ENCODE measurements around the gene BCL2. TPM values are rescaled to one million over a fixed set of nuclear protein-coding genes. Genes with fewer than 3 reads are reported as not detected.

Gene BCL2
- total RNA-seq, 1 donor from 2014 or later, result 39.1 TPM

DNA sequence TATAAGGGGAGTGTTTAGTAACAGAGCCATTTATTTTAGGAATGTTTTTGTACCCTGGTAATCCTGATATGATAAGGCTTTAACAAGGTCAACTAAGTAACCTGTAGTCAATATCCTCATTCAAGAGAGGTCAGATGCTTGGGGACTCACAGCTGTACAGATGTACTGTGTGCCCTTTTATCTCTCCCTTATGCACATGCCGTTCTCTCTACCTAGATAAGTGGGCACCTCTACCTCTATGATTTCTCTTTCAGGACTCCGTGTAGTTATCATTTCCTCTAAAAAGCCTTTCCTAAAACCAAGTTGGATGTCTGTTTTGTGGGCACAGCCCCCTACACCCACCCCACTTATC lies 132.4 kb downstream of the BCL2 start:
- Histone ChIP-seq H3K4me3 (ENCODE audit: low read length in 3 of 3) (no peak overlapping the region), H3K9me3 (ENCODE audit: control insufficient read depth in 3 of 3, low read length in 3 of 3) (no peaks in the 10 kb centered on the region), H3K9ac (ENCODE audit: low read depth in 1 of 3, low read length in 3 of 3) (no peak overlapping the region), H3K27me3 (ENCODE audit: control insufficient read depth in 3 of 3, insufficient read depth in 3 of 3, low read length in 3 of 3) (no peaks in the 10 kb centered on the region), H3K36me3 (ENCODE audit: control insufficient read depth in 3 of 3, insufficient read depth in 3 of 3, low read length in 3 of 3) (no peaks in the 10 kb centered on the region), H3K27ac (ENCODE audit: low read depth, low read length) (peak overlapping the region; percentile 81), H3K4me1 (ENCODE audit: control insufficient read depth in 3 of 3, insufficient read depth in 3 of 3, low read length in 3 of 3) (peaks cover 29 to 56% (median 30%) of the 10 kb centered on the region in 3 donors)

DNA sequence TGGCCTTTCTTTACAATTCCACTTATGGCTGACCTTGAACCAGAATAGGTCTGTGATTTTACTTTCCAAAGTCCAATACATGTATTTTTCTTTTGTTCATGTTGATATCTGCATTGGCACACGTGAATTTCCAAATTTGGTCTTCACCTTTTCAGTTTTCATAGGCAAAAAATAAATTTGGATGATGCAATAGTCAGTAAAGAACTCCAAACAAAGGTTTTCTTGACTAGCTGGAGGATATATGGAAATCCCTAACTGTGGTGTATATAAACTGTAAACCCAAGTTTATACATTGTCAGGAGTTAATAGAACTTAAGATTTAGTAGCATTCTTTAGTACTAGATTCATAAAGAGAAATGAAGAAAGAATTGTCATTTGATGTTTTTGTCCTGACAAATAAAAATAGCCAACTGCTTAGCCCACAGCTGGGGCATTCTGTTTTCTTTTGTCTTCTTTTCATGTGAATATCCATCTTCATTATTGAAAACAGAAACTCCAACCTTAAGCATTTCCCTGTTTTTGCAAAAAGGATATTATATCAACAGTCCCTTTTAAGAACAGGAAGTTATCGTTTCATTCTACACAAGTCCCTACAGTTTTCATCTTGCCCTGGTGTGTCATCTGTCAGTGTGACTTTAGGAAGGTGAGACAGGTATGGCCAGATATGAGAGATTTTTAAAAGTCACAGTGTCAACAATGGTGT lies 132.9 kb downstream of the BCL2 start:
- peak overlapping the region in 1 of 3 donors; percentile 24 for H3K9ac ChIP-seq (ENCODE audit: low read depth in 1 of 3, low read length in 3 of 3)

DNA sequence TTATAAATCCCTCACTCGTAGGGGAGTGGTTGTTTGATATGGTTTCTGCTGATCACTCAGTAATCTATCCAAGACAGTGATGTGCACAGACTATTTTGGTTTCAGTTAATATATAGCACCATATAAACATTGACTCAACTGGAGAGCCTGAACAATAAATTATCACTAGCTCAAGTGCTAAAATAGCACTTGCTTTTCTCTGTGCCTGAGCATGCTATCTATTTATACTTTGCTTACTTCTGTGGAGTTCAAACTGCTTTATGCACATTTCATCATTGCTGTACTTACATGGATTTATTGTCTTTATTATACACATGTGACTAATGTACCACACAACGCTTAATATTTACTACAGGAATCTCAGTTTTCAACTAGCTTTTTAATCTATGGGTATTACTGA lies 133.6 kb downstream of the BCL2 start:
- H3K27me3 ChIP-seq (ENCODE audit: control insufficient read depth in 3 of 3, insufficient read depth in 3 of 3, low read length in 3 of 3), result no peaks in the 10 kb centered on the region
- H3K27ac ChIP-seq (ENCODE audit: low read depth, low read length), result peak overlapping the region; percentile 81
- no peak overlapping the region for H3K4me3 ChIP-seq (ENCODE audit: low read length in 3 of 3)
- no peaks in the 10 kb centered on the region for H3K36me3 ChIP-seq (ENCODE audit: control insufficient read depth in 3 of 3, insufficient read depth in 3 of 3, low read length in 3 of 3)
- no peaks in the 10 kb centered on the region for H3K9me3 ChIP-seq (ENCODE audit: control insufficient read depth in 3 of 3, low read length in 3 of 3)
- peaks cover 31 to 59% (median 36%) of the 10 kb centered on the region in 3 donors for H3K4me1 ChIP-seq (ENCODE audit: control insufficient read depth in 3 of 3, insufficient read depth in 3 of 3, low read length in 3 of 3)
- H3K9ac ChIP-seq (ENCODE audit: low read depth in 1 of 3, low read length in 3 of 3), result no peak overlapping the region

More for the DNA sequence above, 132.9 kb downstream of the BCL2 start:
- Histone ChIP-seq H3K4me1 (ENCODE audit: control insufficient read depth in 3 of 3, insufficient read depth in 3 of 3, low read length in 3 of 3) (peaks cover 30 to 56% (median 36%) of the 10 kb centered on the region in 3 donors), H3K27ac (ENCODE audit: low read depth, low read length) (peak overlapping the region; percentile 81), H3K9me3 (ENCODE audit: control insufficient read depth in 3 of 3, low read length in 3 of 3) (no peaks in the 10 kb centered on the region), H3K36me3 (ENCODE audit: control insufficient read depth in 3 of 3, insufficient read depth in 3 of 3, low read length in 3 of 3) (no peaks in the 10 kb centered on the region), H3K27me3 (ENCODE audit: control insufficient read depth in 3 of 3, insufficient read depth in 3 of 3, low read length in 3 of 3) (no peaks in the 10 kb centered on the region), H3K4me3 (ENCODE audit: low read length in 3 of 3) (no peak overlapping the region)

DNA sequence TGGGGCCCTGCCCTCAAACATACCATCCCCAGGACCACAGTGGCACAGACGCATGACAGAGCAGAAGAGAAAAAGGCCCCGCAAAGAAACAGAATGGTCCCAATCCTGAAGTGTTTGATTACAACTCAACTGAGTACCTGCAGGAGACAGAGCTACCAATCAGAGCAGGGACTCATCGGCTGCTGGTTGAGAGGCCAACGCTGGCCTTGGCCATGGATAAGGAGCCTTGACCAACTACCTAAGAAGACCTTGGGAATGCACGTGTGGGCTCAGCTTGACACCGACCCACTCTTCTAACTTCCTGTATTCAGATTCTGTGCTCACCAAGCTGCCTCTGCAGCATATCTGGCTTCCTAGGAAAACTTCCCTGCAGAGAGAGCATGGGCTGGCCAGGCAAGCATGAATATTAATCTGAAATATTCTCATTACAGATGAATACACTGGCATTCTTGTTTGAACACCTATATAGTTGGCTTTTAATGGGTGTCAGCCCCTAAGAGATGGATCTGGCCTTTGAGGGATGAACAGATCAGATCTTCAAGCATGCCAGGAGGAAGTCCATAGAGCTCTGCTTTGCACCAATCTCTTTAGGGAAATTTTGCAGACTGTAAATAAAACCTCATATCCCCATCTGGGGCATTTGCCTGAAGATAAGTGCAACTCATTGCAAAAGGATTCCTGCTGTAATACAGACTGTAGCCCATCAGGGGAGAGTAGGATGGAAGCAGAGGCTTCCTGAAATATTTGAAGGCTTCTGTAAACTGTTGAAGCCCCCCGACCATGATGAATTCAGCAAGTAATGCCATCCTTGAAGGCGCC lies 135.4 kb downstream of the BCL2 start:
- peaks cover 42 to 67% (median 45%) of the 10 kb centered on the region in 3 donors for H3K4me1 ChIP-seq (ENCODE audit: control insufficient read depth in 3 of 3, insufficient read depth in 3 of 3, low read length in 3 of 3)
- H3K27ac ChIP-seq (ENCODE audit: low read depth, low read length), result no peak overlapping the region
- no peaks in the 10 kb centered on the region for H3K27me3 ChIP-seq (ENCODE audit: control insufficient read depth in 3 of 3, insufficient read depth in 3 of 3, low read length in 3 of 3)
- H3K4me3 ChIP-seq (ENCODE audit: low read length in 3 of 3), result no peak overlapping the region
- H3K9ac ChIP-seq (ENCODE audit: low read depth in 1 of 3, low read length in 3 of 3), result no peak overlapping the region
- H3K36me3 ChIP-seq (ENCODE audit: control insufficient read depth in 3 of 3, insufficient read depth in 3 of 3, low read length in 3 of 3), result no peaks in the 10 kb centered on the region
- H3K9me3 ChIP-seq (ENCODE audit: control insufficient read depth in 3 of 3, low read length in 3 of 3), result no peaks in the 10 kb centered on the region

DNA sequence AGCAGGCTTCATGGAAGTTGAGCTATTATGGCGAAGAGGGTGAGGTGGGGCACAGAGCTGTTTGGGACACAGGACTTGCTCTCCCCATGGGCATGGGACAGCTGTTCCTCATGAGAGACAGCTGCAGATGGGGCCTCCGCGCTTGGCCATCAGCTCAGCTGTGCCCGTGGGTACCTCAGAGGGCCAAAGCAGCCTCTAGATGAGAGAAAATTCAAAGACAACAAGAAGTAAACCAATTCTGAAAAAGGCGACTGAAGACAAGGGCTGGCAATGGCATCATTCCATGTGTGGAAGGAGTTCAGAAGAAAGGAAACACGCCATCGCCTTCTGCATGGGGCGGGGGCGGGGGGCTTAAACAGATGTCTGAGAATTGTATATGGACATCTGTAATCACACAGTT lies 136.2 kb downstream of the BCL2 start:
- Histone ChIP-seq H3K9ac (ENCODE audit: low read depth in 1 of 3, low read length in 3 of 3) (no peak overlapping the region), H3K4me1 (ENCODE audit: control insufficient read depth in 3 of 3, insufficient read depth in 3 of 3, low read length in 3 of 3) (peaks cover 49 to 74% (median 52%) of the 10 kb centered on the region in 3 donors), H3K9me3 (ENCODE audit: control insufficient read depth in 3 of 3, low read length in 3 of 3) (no peaks in the 10 kb centered on the region), H3K27me3 (ENCODE audit: control insufficient read depth in 3 of 3, insufficient read depth in 3 of 3, low read length in 3 of 3) (no peaks in the 10 kb centered on the region), H3K27ac (ENCODE audit: low read depth, low read length) (no peak overlapping the region), H3K4me3 (ENCODE audit: low read length in 3 of 3) (no peak overlapping the region), H3K36me3 (ENCODE audit: control insufficient read depth in 3 of 3, insufficient read depth in 3 of 3, low read length in 3 of 3) (no peaks in the 10 kb centered on the region)

DNA sequence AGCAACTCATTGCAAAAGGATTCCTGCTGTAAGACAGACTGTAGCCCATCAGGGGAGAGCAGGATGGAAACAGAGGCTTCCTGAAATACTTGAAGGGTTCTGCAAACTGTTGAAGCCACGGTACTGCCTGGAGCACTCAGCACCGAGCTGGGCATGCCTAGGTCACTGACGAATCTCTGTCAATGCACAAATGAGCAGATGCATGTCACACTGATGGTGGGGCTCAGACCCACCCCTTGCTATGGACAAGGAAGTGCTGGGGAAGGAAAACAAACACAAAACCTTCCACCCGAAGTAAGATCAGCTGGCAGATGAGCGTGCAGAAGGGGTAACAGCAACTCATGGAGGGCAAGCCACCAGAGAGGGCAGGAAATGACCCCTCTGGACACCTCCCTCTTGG lies 136.7 kb downstream of the BCL2 start:
- Histone ChIP-seq H3K4me3 (ENCODE audit: low read length in 3 of 3) (no peak overlapping the region), H3K9me3 (ENCODE audit: control insufficient read depth in 3 of 3, low read length in 3 of 3) (no peaks in the 10 kb centered on the region), H3K4me1 (ENCODE audit: control insufficient read depth in 3 of 3, insufficient read depth in 3 of 3, low read length in 3 of 3) (peaks cover 49 to 75% (median 56%) of the 10 kb centered on the region in 3 donors), H3K27me3 (ENCODE audit: control insufficient read depth in 3 of 3, insufficient read depth in 3 of 3, low read length in 3 of 3) (no peaks in the 10 kb centered on the region), H3K9ac (ENCODE audit: low read depth in 1 of 3, low read length in 3 of 3) (no peak overlapping the region), H3K36me3 (ENCODE audit: control insufficient read depth in 3 of 3, insufficient read depth in 3 of 3, low read length in 3 of 3) (no peaks in the 10 kb centered on the region), H3K27ac (ENCODE audit: low read depth, low read length) (no peak overlapping the region)

DNA sequence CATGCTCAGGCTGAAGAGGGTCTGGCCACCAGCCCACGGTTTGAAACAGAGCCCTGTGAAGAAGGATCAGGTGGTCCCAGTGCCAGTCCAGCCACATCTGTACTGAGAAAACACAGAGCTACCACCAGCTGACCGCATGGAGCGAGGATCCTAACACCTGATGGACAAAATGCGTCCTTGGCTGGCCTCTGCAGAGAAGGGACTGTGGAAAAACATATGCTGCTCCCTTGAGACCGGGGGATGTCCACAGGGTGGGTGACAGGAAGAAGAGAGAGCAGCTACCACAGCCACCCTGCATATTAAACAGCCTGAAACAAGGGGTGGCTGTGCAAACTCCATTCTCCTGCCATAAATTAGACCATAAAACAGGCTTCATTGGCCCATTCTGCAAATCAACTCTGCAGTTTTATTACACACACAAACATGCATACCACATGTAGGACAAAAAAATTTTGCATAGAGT lies 137.2 kb downstream of the BCL2 start:
- H3K27ac ChIP-seq (ENCODE audit: low read depth, low read length), result no peak overlapping the region
- H3K4me3 ChIP-seq (ENCODE audit: low read length in 3 of 3), result no peak overlapping the region
- H3K36me3 ChIP-seq (ENCODE audit: control insufficient read depth in 3 of 3, insufficient read depth in 3 of 3, low read length in 3 of 3), result no peaks in the 10 kb centered on the region
- peaks cover 46 to 75% (median 56%) of the 10 kb centered on the region in 3 donors for H3K4me1 ChIP-seq (ENCODE audit: control insufficient read depth in 3 of 3, insufficient read depth in 3 of 3, low read length in 3 of 3)
- H3K9ac ChIP-seq (ENCODE audit: low read depth in 1 of 3, low read length in 3 of 3), result no peak overlapping the region
- H3K9me3 ChIP-seq (ENCODE audit: control insufficient read depth in 3 of 3, low read length in 3 of 3), result no peaks in the 10 kb centered on the region
- no peaks in the 10 kb centered on the region for H3K27me3 ChIP-seq (ENCODE audit: control insufficient read depth in 3 of 3, insufficient read depth in 3 of 3, low read length in 3 of 3)

DNA sequence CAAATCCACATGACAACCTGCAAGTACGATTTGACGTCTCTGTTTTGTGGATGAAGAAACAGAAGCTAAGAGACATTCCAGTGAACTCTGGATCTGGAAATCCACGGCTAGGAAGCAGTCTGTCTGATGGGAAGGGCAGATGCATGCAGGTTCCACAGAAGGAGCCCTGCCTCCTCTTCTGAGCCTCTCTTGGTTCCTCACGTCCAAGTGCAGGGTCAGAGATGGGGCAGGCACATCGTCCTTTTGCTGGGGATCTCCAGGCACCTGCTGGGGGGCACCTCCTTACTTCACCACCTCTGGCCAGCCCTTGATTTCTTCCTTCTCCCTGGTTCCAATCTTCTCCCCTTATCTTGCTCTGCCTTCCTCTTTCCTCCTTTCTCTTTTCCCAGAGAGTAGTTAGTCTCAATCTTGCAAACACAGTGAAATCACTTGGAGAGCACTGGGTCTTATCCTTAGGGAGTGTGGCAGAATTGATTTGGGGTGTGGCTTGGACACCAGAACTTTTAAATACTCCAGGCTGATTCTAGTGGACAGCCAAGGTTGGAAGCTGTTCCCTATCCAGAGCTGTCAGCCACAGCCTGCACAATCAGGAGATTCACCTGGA lies 137.8 kb downstream of the BCL2 start:
- Histone ChIP-seq H3K27ac (ENCODE audit: low read depth, low read length) (no peak overlapping the region), H3K27me3 (ENCODE audit: control insufficient read depth in 3 of 3, insufficient read depth in 3 of 3, low read length in 3 of 3) (no peaks in the 10 kb centered on the region), H3K4me1 (ENCODE audit: control insufficient read depth in 3 of 3, insufficient read depth in 3 of 3, low read length in 3 of 3) (peaks cover 46 to 71% (median 56%) of the 10 kb centered on the region in 3 donors), H3K4me3 (ENCODE audit: low read length in 3 of 3) (no peak overlapping the region), H3K36me3 (ENCODE audit: control insufficient read depth in 3 of 3, insufficient read depth in 3 of 3, low read length in 3 of 3) (no peaks in the 10 kb centered on the region), H3K9ac (ENCODE audit: low read depth in 1 of 3, low read length in 3 of 3) (no peak overlapping the region), H3K9me3 (ENCODE audit: control insufficient read depth in 3 of 3, low read length in 3 of 3) (no peaks in the 10 kb centered on the region)

DNA sequence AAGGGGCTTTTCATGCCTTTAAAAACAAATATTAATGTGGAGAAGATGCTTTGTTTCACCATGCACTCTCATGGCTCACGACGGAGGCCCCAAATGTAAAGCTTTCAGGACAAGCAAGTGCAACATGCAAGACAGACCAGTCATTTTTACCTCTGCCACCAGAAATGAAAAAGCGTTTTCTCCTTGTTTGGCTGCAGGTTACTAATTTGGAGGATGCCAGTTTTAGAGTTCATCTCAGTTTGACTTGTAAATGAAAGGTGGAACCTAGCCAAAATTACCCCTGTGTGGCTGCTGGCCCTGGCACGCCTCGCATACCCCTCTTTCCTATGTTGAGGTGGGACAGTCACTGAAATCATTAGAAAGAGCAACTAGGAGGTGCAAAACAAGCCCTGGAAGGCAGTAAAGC lies 138.6 kb downstream of the BCL2 start:
- Histone ChIP-seq H3K27ac (ENCODE audit: low read depth, low read length) (no peak overlapping the region), H3K9me3 (ENCODE audit: control insufficient read depth in 3 of 3, low read length in 3 of 3) (no peaks in the 10 kb centered on the region), H3K9ac (ENCODE audit: low read depth in 1 of 3, low read length in 3 of 3) (no peak overlapping the region), H3K4me1 (ENCODE audit: control insufficient read depth in 3 of 3, insufficient read depth in 3 of 3, low read length in 3 of 3) (peaks cover 44 to 65% (median 47%) of the 10 kb centered on the region in 3 donors), H3K36me3 (ENCODE audit: control insufficient read depth in 3 of 3, insufficient read depth in 3 of 3, low read length in 3 of 3) (no peaks in the 10 kb centered on the region), H3K4me3 (ENCODE audit: low read length in 3 of 3) (no peak overlapping the region), H3K27me3 (ENCODE audit: control insufficient read depth in 3 of 3, insufficient read depth in 3 of 3, low read length in 3 of 3) (no peaks in the 10 kb centered on the region)

DNA sequence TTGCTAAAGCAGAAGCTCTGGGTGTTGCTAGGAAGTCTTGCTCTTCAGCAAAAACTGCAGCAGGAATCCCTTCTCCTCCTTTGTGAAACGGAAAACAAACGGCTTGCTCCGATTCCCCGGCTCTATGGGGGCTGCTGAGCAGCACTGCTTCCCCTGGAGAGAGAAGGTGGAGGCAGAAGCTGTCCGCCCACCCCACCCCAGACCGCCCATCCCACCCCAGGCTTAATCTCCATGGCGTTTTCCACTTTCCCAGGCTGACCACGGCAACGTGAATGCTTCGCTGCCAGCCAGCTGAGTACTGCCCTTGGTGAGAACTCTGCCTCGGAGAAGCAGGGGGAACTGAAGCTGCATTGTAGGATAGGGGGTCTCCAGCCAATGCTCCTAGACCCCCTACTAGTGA lies 139.2 kb downstream of the BCL2 start:
- H3K9ac ChIP-seq (ENCODE audit: low read depth in 1 of 3, low read length in 3 of 3), result no peak overlapping the region
- peaks cover 38 to 59% (median 43%) of the 10 kb centered on the region in 3 donors for H3K4me1 ChIP-seq (ENCODE audit: control insufficient read depth in 3 of 3, insufficient read depth in 3 of 3, low read length in 3 of 3)
- H3K27me3 ChIP-seq (ENCODE audit: control insufficient read depth in 3 of 3, insufficient read depth in 3 of 3, low read length in 3 of 3), result no peaks in the 10 kb centered on the region
- no peaks in the 10 kb centered on the region for H3K36me3 ChIP-seq (ENCODE audit: control insufficient read depth in 3 of 3, insufficient read depth in 3 of 3, low read length in 3 of 3)
- no peak overlapping the region for H3K27ac ChIP-seq (ENCODE audit: low read depth, low read length)
- H3K9me3 ChIP-seq (ENCODE audit: control insufficient read depth in 3 of 3, low read length in 3 of 3), result no peaks in the 10 kb centered on the region
- H3K4me3 ChIP-seq (ENCODE audit: low read length in 3 of 3), result no peak overlapping the region

All from skeletal muscle tissue (tissue), 4 donors.